Natural killer cell (primary cell): ENCODE results near the gene KRT2. TPM values are rescaled to one million over a fixed set of nuclear protein-coding genes. Genes with fewer than 3 reads are reported as not detected.

Experiments
- ATAC-seq, 3 donors: fragments of 150-1000 bp in 2 of 3; fragments of 200-7000 bp in 1 of 3; cut with Tn5 transposase; 1 replicate in 1 of 3; 2 replicates in 2 of 3; pipeline ENCODE4 v1.10.0; 2021; ENCODE audit warnings: mild to moderate bottlenecking in 2 of 3, moderate library complexity in 2 of 3
- DNase-seq, 2 donors: peaks; one replicate each; pipeline versions ENCODE4 v3.0.0 to v3.0.0-alpha.2; 2013 to 2021; ENCODE audit warnings: mixed read lengths in 1 of 2
- H3K27ac ChIP-seq: one replicate; pipeline ENCODE4 v1.5.1; 2013; ENCODE audit warnings: mild to moderate bottlenecking, low read length
- H3K27me3 ChIP-seq: one replicate; pipeline ENCODE4 v1.6.1; 2013; ENCODE audit warnings: low read length; ENCODE audit not compliant: control insufficient read depth, insufficient read depth
- H3K36me3 ChIP-seq: one replicate; pipeline ENCODE4 v1.6.1; 2013; ENCODE audit warnings: low read length; ENCODE audit not compliant: control insufficient read depth, insufficient read depth
- H3K4me1 ChIP-seq: one replicate; pipeline ENCODE4 v1.6.1; 2013; ENCODE audit warnings: low read length; ENCODE audit not compliant: control insufficient read depth, insufficient read depth
- H3K4me3 ChIP-seq: one replicate; pipeline ENCODE4 v1.5.1; 2013; ENCODE audit warnings: low read length
- H3K9me3 ChIP-seq: one replicate; pipeline ENCODE4 v1.6.1; 2013; ENCODE audit warnings: low read length; ENCODE audit not compliant: control insufficient read depth, insufficient read depth
- H3K27ac Mint-ChIP-seq, 2 donors: one replicate each; pipeline ENCODE4 v1.8.0; 2022; ENCODE audit warnings: mild to moderate bottlenecking in 2 of 2, mixed read lengths in 2 of 2, moderate library complexity in 1 of 2
- H3K27me3 Mint-ChIP-seq, 2 donors: one replicate each; pipeline ENCODE4 v1.8.0; 2022; ENCODE audit warnings: low read depth in 2 of 2, mixed read lengths in 2 of 2
- H3K36me3 Mint-ChIP-seq: one replicate; pipeline ENCODE4 v1.8.0; 2022; ENCODE audit warnings: mixed read lengths
- H3K4me1 Mint-ChIP-seq, 2 donors: one replicate each; pipeline ENCODE4 v1.8.0; 2022; ENCODE audit warnings: mixed read lengths in 2 of 2
- H3K4me3 Mint-ChIP-seq: one replicate; pipeline ENCODE4 v1.8.0; 2022; ENCODE audit warnings: mild to moderate bottlenecking, moderate library complexity, mixed read lengths
- H3K9me3 Mint-ChIP-seq, 2 donors: one replicate each; pipeline ENCODE4 v1.8.0; 2022; ENCODE audit warnings: mixed read lengths in 2 of 2
- WGBS: methylation state at CpG from one replicate; pipeline ENCODE4 v1.1.7; 2013; ENCODE audit warnings: missing lambda C conversion rate; ENCODE audit not compliant: insufficient coverage; 5-methylcytosine and 5-hydroxymethylcytosine counted together
- intact Hi-C: fragments of 100-400 bp; cut with micrococcal nuclease; formaldehyde crosslinking; loops from one replicate; pipeline ENCODE4 v1.14.2; 2022
- total RNA-seq, 4 donors: library from RNA; stranded (reverse); fragments of 120-200 nt in 1 of 4; gene quantifications; one replicate each; pipeline versions ENCODE4 v1.2.3 to v1.2.4, GENCODE V29; 2013 to 2022
- TF ChIP-seq, protein P1 (sequence below): fragments of 200-600 bp; IDR thresholded peaks from one replicate; pipeline ENCODE4 v1.8.0; 2022; ENCODE audit warnings: antibody characterized with exemption

Gene KRT2
- total RNA-seq, 3 donors from 2014 or later (not counting 1 experiment from before 2014, with no cell fraction given), result 0.63 to 1.4 (median 0.66) TPM

- H3K9me3 Mint-ChIP-seq, result no peaks in the 10 kb centered on the region
- H3K27ac Mint-ChIP-seq, result no peak overlapping the region
- DNase-seq, result no peak
- Histone ChIP-seq H3K9me3 (no peaks in the 10 kb centered on the region), H3K27ac (no peak overlapping the region), H3K4me3 (no peak overlapping the region), H3K4me1 (peaks cover 17% of the 10 kb centered on the region), H3K36me3 (no peaks in the 10 kb centered on the region), H3K27me3 (no peaks in the 10 kb centered on the region)
- H3K4me1 Mint-ChIP-seq, result peaks cover 49 to 52% of the 10 kb centered on the region in 2 donors
- H3K36me3 Mint-ChIP-seq, result no peaks in the 10 kb centered on the region
- no peak overlapping the region for H3K4me3 Mint-ChIP-seq
- intact Hi-C loops, result no loop called here
- H3K27me3 Mint-ChIP-seq, result no peaks in the 10 kb centered on the region
- no peak for ATAC-seq
- TF ChIP-seq, protein P1, sequence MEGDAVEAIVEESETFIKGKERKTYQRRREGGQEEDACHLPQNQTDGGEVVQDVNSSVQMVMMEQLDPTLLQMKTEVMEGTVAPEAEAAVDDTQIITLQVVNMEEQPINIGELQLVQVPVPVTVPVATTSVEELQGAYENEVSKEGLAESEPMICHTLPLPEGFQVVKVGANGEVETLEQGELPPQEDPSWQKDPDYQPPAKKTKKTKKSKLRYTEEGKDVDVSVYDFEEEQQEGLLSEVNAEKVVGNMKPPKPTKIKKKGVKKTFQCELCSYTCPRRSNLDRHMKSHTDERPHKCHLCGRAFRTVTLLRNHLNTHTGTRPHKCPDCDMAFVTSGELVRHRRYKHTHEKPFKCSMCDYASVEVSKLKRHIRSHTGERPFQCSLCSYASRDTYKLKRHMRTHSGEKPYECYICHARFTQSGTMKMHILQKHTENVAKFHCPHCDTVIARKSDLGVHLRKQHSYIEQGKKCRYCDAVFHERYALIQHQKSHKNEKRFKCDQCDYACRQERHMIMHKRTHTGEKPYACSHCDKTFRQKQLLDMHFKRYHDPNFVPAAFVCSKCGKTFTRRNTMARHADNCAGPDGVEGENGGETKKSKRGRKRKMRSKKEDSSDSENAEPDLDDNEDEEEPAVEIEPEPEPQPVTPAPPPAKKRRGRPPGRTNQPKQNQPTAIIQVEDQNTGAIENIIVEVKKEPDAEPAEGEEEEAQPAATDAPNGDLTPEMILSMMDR, result no peak
- WGBS, result 85% methylated on average over 12 of the region's 12 CpGs
Measured at GRCh38 chr12:52650520-52651081, 1.4 kb downstream of the KRT2 start.

- no peaks in the 10 kb centered on the region for H3K36me3 Mint-ChIP-seq
- H3K27me3 Mint-ChIP-seq, result no peaks in the 10 kb centered on the region
- H3K9me3 Mint-ChIP-seq, result no peaks in the 10 kb centered on the region
- no peak overlapping the region for H3K4me3 ChIP-seq
- no peaks in the 10 kb centered on the region for H3K36me3 ChIP-seq
- H3K27ac Mint-ChIP-seq, result peak overlapping the region in 1 of 2 donors; percentile 3
- WGBS, result 74% methylated on average over 6 of the region's 6 CpGs
- no peaks in the 10 kb centered on the region for H3K27me3 ChIP-seq
- DNase-seq, result no peak
- no peak for ATAC-seq
- H3K27ac ChIP-seq, result no peak overlapping the region
- H3K4me1 ChIP-seq, result peaks cover 33% of the 10 kb centered on the region
- peaks cover 3% of the 10 kb centered on the region for H3K9me3 ChIP-seq
- H3K4me3 Mint-ChIP-seq, result no peak overlapping the region
- intact Hi-C loops, result loop anchor here (5.0 kb wide), 1 partner anchor 33 kb away; the partner anchor contains the start of gene KRT1
- peaks cover 65 to 67% of the 10 kb centered on the region in 2 donors for H3K4me1 Mint-ChIP-seq
- TF ChIP-seq, protein P1, result no peak
Measured at GRCh38 chr12:52649066-52649465, 2.9 kb downstream of the KRT2 start.

GRCh38 chr12:52648012-52648550 is 3.9 kb downstream of the KRT2 start:
- TF ChIP-seq, protein P1, result no peak
- Mint-ChIP-seq H3K36me3 (no peaks in the 10 kb centered on the region), H3K4me1 (peaks cover 65 to 75% of the 10 kb centered on the region in 2 donors), H3K4me3 (peak overlapping the region; percentile 17), H3K27ac (peak overlapping the region; percentile 35 to 97), H3K9me3 (no peaks in the 10 kb centered on the region), H3K27me3 (no peaks in the 10 kb centered on the region)
- intact Hi-C loops, result loop anchor here (5.0 kb wide), 1 partner anchor 34 kb away; the partner anchor contains the start of gene KRT1
- H3K4me3 ChIP-seq, result no peak overlapping the region
- peaks cover 42% of the 10 kb centered on the region for H3K4me1 ChIP-seq
- DNase-seq (no peak), ATAC-seq (no peak)
- no peaks in the 10 kb centered on the region for H3K27me3 ChIP-seq
- peaks cover 3% of the 10 kb centered on the region for H3K9me3 ChIP-seq
- H3K36me3 ChIP-seq, result no peaks in the 10 kb centered on the region
- H3K27ac ChIP-seq, result no peak overlapping the region
- WGBS, result 97% methylated on average over 8 of the region's 8 CpGs
